T1000 (cell line): ENCODE results near the gene HOXD9.

ENCODE experiments used
- DNase-seq: peaks from one replicate; lab custom pipeline; 2025; ENCODE audit warnings: mixed read lengths; lab: John Stamatoyannopoulos, UW

The HOXD9 gene

GRCh38 chr2:176122683-176123410, at the start of gene HOXD9:
Gene HOXD9, plus strand, starts transcription at chr2:176122719. Its CDS starts 50 bp downstream, at chr2:176122769.
- DNase-seq: no peak

GRCh38 chr2:176072951-176073904, 49.3 kb upstream of the HOXD9 start:
- no peak for DNase-seq

- DNase-seq: no peak
These were observed 47.5 kb upstream of the HOXD9 start for GRCh38 chr2:176074919-176075425.

- no peak for DNase-seq
These were observed 47.0 kb upstream of the HOXD9 start for GRCh38 chr2:176075481-176075880.

- no peak for DNase-seq
These were observed 46.5 kb upstream of the HOXD9 start for GRCh38 chr2:176076063-176076462.

GRCh38 chr2:176076796-176077195, 45.7 kb upstream of the HOXD9 start:
- DNase-seq: no peak

GRCh38 chr2:176078541-176079284, 43.8 kb upstream of the HOXD9 start:
- no peak for DNase-seq

- no peak for DNase-seq
These were observed 43.2 kb upstream of the HOXD9 start for GRCh38 chr2:176079285-176079830.

- DNase-seq: peak; percentile 55
These were observed 42.5 kb upstream of the HOXD9 start for GRCh38 chr2:176079831-176080539.

- DNase-seq: no peak
These were observed 41.8 kb upstream of the HOXD9 start for GRCh38 chr2:176080540-176081375.

- no peak for DNase-seq
These were observed 41.1 kb upstream of the HOXD9 start for GRCh38 chr2:176081376-176081836.

GRCh38 chr2:176081837-176082524, 40.5 kb upstream of the HOXD9 start:
- DNase-seq: no peak

GRCh38 chr2:176082525-176082823, 40.0 kb upstream of the HOXD9 start:
- DNase-seq: no peak

GRCh38 chr2:176082824-176083751, 39.4 kb upstream of the HOXD9 start:
- DNase-seq: no peak

- DNase-seq: no peak
These were observed 38.7 kb upstream of the HOXD9 start, which contains the start of gene EVX2 for GRCh38 chr2:176083796-176084261. Gene EVX2, minus strand, starts transcription at chr2:176083962. Its CDS starts 186 bp downstream, at chr2:176083776.

- DNase-seq: no peak
These were observed 37.9 kb upstream of the HOXD9 start for GRCh38 chr2:176084611-176085119.

- no peak for DNase-seq
These were observed 37.3 kb upstream of the HOXD9 start for GRCh38 chr2:176085120-176085788.
